ENCODE measurements around the gene STK33. TPM values are rescaled to one million over a fixed set of nuclear protein-coding genes. Genes with fewer than 3 reads are reported as not detected.

The STK33 gene
- total and polyA plus RNA-seq, 2 of the 13 experiments (the other 11 are each of a cell fraction or from before 2014, with no cell fraction given), result 2.7 to 12.6 TPM

DNA sequence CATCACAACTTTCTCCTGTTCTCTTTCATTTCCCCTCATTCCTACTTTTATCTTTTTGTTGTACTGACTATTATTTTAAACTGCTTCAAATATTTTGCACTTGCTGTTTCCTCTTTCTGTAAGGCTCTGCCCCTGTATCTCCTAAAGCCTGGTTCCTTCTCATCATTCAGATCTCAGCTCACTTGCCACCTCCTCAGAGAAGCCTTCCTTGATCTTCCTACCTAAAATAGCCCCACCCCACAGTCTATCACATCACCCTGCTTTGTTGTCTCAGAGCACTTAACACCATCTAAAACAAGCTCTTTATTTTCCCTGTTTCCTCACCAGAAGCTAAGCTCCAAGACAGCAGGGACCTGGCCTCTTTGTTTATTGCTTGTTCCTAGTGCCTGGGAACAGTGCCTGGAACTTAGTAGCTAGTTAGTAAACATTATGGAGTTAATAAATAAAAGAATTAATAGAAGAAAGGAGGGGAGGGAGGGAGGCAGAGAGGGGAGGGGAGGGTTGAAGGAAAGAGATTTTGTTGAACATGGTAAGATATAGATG is 2.5 kb upstream of the STK33 start:
- BruUV-seq (replicated peaks), result no TSS peak
- no peaks in the 10 kb centered on the region for H3K36me3 ChIP-seq (replicated peaks in 1 of 2; ENCODE audit: control insufficient read depth in 1 of 2, insufficient read depth in 2 of 2, low read length in 2 of 2)
- H3K9me3 ChIP-seq (ENCODE audit: low read length), result no peaks in the 10 kb centered on the region
- H4K20me1 ChIP-seq (ENCODE audit: insufficient read depth, low read length), result no peaks in the 10 kb centered on the region
- no peak overlapping the region for H3K9ac ChIP-seq (ENCODE audit: insufficient read depth, low read depth, low read length)
- ChIA-PET CTCF (ENCODE audit: low intra/inter-chr PET ratio, low total read pairs) (no interaction called here), POLR2A (no interaction called here)
- no peak overlapping the region for H3K27ac ChIP-seq (ENCODE audit: extremely low read length, insufficient read depth, low read length)
- H3K79me2 ChIP-seq (ENCODE audit: insufficient read depth, low read length), result no peaks in the 10 kb centered on the region
- in situ Hi-C loops (cut with HindIII; ENCODE audit: extremely low pct_ligation_motif_present, low pct_unique_long_range_greater_than_20kb) (no loop called here), intact Hi-C loops (cut with micrococcal nuclease; ENCODE audit: unreplicated experiment) (no loop called here)
- ATAC-seq (no peak), DNase-seq (ENCODE audit: low spot score) (no peak), FAIRE-seq (no peak)
- TF ChIP-seq SAFB2 (CRISPR knock-in tag; IDR thresholded peaks at IDR 0.05; ENCODE audit: borderline replicate concordance, low read depth), result no peak
- no peak for TF ChIP-seq EHMT2 (IDR thresholded peaks at IDR 0.05; ENCODE audit: borderline replicate concordance, low read depth, low read length)
- no peak for TF ChIP-seq HNRNPK (IDR thresholded peaks at IDR 0.05; ENCODE audit: low read depth, low read length, poor library complexity, severe bottlenecking)
- no peak for TF ChIP-seq RFX3 (CRISPR knock-in tag; IDR thresholded peaks at IDR 0.05)
- TF ChIP-seq, protein P1, sequence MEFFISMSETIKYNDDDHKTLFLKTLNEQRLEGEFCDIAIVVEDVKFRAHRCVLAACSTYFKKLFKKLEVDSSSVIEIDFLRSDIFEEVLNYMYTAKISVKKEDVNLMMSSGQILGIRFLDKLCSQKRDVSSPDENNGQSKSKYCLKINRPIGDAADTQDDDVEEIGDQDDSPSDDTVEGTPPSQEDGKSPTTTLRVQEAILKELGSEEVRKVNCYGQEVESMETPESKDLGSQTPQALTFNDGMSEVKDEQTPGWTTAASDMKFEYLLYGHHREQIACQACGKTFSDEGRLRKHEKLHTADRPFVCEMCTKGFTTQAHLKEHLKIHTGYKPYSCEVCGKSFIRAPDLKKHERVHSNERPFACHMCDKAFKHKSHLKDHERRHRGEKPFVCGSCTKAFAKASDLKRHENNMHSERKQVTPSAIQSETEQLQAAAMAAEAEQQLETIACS (CRISPR knock-in tag; IDR thresholded peaks at IDR 0.05), result no peak
- TF ChIP-seq, protein P2, sequence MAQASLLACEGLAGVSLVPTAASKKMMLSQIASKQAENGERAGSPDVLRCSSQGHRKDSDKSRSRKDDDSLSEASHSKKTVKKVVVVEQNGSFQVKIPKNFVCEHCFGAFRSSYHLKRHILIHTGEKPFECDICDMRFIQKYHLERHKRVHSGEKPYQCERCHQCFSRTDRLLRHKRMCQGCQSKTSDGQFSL (CRISPR knock-in tag; IDR thresholded peaks at IDR 0.05), result no peak
- TF ChIP-seq, protein P3, sequence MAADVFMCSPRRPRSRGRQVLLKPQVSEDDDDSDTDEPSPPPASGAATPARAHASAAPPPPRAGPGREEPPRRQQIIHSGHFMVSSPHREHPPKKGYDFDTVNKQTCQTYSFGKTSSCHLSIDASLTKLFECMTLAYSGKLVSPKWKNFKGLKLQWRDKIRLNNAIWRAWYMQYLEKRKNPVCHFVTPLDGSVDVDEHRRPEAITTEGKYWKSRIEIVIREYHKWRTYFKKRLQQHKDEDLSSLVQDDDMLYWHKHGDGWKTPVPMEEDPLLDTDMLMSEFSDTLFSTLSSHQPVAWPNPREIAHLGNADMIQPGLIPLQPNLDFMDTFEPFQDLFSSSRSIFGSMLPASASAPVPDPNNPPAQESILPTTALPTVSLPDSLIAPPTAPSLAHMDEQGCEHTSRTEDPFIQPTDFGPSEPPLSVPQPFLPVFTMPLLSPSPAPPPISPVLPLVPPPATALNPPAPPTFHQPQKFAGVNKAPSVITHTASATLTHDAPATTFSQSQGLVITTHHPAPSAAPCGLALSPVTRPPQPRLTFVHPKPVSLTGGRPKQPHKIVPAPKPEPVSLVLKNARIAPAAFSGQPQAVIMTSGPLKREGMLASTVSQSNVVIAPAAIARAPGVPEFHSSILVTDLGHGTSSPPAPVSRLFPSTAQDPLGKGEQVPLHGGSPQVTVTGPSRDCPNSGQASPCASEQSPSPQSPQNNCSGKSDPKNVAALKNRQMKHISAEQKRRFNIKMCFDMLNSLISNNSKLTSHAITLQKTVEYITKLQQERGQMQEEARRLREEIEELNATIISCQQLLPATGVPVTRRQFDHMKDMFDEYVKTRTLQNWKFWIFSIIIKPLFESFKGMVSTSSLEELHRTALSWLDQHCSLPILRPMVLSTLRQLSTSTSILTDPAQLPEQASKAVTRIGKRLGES (CRISPR knock-in tag; IDR thresholded peaks at IDR 0.05; ENCODE audit: borderline replicate concordance), result no peak
- TF ChIP-seq, protein P4, sequence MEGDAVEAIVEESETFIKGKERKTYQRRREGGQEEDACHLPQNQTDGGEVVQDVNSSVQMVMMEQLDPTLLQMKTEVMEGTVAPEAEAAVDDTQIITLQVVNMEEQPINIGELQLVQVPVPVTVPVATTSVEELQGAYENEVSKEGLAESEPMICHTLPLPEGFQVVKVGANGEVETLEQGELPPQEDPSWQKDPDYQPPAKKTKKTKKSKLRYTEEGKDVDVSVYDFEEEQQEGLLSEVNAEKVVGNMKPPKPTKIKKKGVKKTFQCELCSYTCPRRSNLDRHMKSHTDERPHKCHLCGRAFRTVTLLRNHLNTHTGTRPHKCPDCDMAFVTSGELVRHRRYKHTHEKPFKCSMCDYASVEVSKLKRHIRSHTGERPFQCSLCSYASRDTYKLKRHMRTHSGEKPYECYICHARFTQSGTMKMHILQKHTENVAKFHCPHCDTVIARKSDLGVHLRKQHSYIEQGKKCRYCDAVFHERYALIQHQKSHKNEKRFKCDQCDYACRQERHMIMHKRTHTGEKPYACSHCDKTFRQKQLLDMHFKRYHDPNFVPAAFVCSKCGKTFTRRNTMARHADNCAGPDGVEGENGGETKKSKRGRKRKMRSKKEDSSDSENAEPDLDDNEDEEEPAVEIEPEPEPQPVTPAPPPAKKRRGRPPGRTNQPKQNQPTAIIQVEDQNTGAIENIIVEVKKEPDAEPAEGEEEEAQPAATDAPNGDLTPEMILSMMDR (CRISPR knock-in tag; IDR thresholded peaks at IDR 0.05), result no peak
- no peak for TF ChIP-seq ZNF777 (CRISPR knock-in tag; IDR thresholded peaks at IDR 0.05)
- H3K4me3 ChIP-seq (replicated peaks in 1 of 3; ENCODE audit: insufficient read depth in 1 of 3, low read depth in 2 of 3, low read length in 3 of 3), result no peak overlapping the region
- peaks cover 16% of the 10 kb centered on the region for H3K4me1 ChIP-seq (ENCODE audit: insufficient read depth, low read length)
- H2AFZ ChIP-seq (ENCODE audit: low read length), result no peak overlapping the region
- no peaks in the 10 kb centered on the region for H3K27me3 ChIP-seq (ENCODE audit: control insufficient read depth in 1 of 2, insufficient read depth in 2 of 2, low read length in 2 of 2)
- H3K4me2 ChIP-seq (ENCODE audit: low read depth, low read length), result no peak overlapping the region
